GM19324 (cell line): Measurements from ENCODE around the gene DAD1.
"Not testable (repeated sequence)": the region's sequence is repeated elsewhere in the genome, so short reads cannot be mapped to it uniquely, and the experiment has no call there.

Experiments
- ATAC-seq: cut with Tn5 transposase; IDR thresholded peaks from one replicate; pipeline ENCODE4 v1.9.1; 2021; ENCODE audit warnings: mild to moderate bottlenecking, moderate library complexity; ENCODE audit not compliant: unreplicated experiment, low FRiP score

The DAD1 gene

GRCh38 chr14:22589096-22589839, at the start of gene DAD1:
TSS of gene DAD1 (minus strand) at chr14:22589224. CDS start at chr14:22589157, 67 bp downstream.
- peak; percentile 93 for ATAC-seq

- not testable (repeated sequence) for ATAC-seq
These were observed 47.0 kb upstream of the DAD1 start for GRCh38 chr14:22635980-22636379.

GRCh38 chr14:22634233-22634900, 45.3 kb upstream of the DAD1 start:
- no peak for ATAC-seq

- ATAC-seq: no peak
These were observed 41.5 kb upstream of the DAD1 start for GRCh38 chr14:22630486-22630885.

- ATAC-seq: no peak
These were observed 41.0 kb upstream of the DAD1 start for GRCh38 chr14:22630066-22630465.

GRCh38 chr14:22629361-22629760, 40.3 kb upstream of the DAD1 start:
- no peak for ATAC-seq

GRCh38 chr14:22627506-22628263, 38.7 kb upstream of the DAD1 start:
- ATAC-seq: no peak

- ATAC-seq: no peak
These were observed 37.6 kb upstream of the DAD1 start for GRCh38 chr14:22626590-22626989.

- no peak for ATAC-seq
These were observed 34.0 kb upstream of the DAD1 start for GRCh38 chr14:22623047-22623446.

GRCh38 chr14:22622255-22622654, 33.2 kb upstream of the DAD1 start:
- ATAC-seq: no peak

GRCh38 chr14:22615765-22616164, 26.7 kb upstream of the DAD1 start:
- ATAC-seq: not testable (repeated sequence)

- ATAC-seq: no peak
These were observed 25.3 kb upstream of the DAD1 start for GRCh38 chr14:22614240-22614799.

- no peak for ATAC-seq
These were observed 24.8 kb upstream of the DAD1 start for GRCh38 chr14:22613736-22614239.

GRCh38 chr14:22613106-22613695, 24.2 kb upstream of the DAD1 start:
- ATAC-seq: no peak

GRCh38 chr14:22610931-22611330, 21.9 kb upstream of the DAD1 start:
- no peak for ATAC-seq

GRCh38 chr14:22607291-22607690, 18.3 kb upstream of the DAD1 start:
- no peak for ATAC-seq

GRCh38 chr14:22606380-22606779, 17.4 kb upstream of the DAD1 start:
- ATAC-seq: no peak

- no peak for ATAC-seq
These were observed 13.8 kb upstream of the DAD1 start for GRCh38 chr14:22602862-22603261.

- ATAC-seq: no peak
These were observed 13.0 kb upstream of the DAD1 start for GRCh38 chr14:22601996-22602395.

GRCh38 chr14:22601456-22601855, 12.4 kb upstream of the DAD1 start:
- ATAC-seq: no peak
